Stomach (tissue), 4 donors: ENCODE data around the gene EPB41L3.

Experiments
- POLR2A ChIP-seq, 4 donors: fragments of 450-650 bp; IDR thresholded peaks; one replicate each; pipeline ENCODE4 v1.6.1; 2016; ENCODE audit warnings: antibody characterized with exemption in 4 of 4, control low read depth in 2 of 4, mild to moderate bottlenecking in 1 of 4, moderate library complexity in 1 of 4
- POLR2AphosphoS5 ChIP-seq, 3 donors: sonication (generic); formaldehyde crosslinking; IDR thresholded peaks; one replicate each; pipeline ENCODE4 v1.6.1; 2016; ENCODE audit warnings: antibody characterized with exemption in 3 of 3
- TF ChIP-seq, protein P1 (sequence below), 7 experiments: fragments of 450-650 bp in 4 of 7; fragments of 200-600 bp in 3 of 7; sonication (generic) in 3 of 7; IDR thresholded peaks; one replicate each; pipeline ENCODE4 v1.5.1; 2016 to 2019; ENCODE audit warnings: antibody characterized with exemption in 7 of 7, control low read depth in 2 of 7, mild to moderate bottlenecking in 1 of 7

DNA sequence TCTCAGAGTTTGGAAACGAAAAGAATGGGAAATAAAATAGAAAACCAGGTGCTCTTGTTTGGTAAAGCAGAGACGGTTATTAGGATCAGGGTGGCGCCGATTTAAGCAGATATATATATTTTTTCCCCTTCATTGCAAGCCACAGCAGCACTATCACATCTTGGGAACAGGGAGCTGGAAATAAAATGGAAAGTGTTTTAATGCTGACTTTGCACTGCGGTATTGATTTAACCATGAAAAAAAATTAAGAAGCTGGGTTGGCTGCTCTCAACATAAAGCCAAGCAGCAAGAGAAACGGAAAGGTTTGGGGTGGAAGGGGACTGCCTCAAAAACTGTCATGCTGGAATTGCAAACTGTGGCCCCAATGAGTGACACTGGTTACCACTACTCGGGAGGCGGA, 145.5 kb downstream of the EPB41L3 start:
- TF ChIP-seq POLR2AphosphoS5 (IDR thresholded peaks at IDR 0.05) (no peak), POLR2A (IDR thresholded peaks at IDR 0.05) (no peak)
- TF ChIP-seq, protein P1, sequence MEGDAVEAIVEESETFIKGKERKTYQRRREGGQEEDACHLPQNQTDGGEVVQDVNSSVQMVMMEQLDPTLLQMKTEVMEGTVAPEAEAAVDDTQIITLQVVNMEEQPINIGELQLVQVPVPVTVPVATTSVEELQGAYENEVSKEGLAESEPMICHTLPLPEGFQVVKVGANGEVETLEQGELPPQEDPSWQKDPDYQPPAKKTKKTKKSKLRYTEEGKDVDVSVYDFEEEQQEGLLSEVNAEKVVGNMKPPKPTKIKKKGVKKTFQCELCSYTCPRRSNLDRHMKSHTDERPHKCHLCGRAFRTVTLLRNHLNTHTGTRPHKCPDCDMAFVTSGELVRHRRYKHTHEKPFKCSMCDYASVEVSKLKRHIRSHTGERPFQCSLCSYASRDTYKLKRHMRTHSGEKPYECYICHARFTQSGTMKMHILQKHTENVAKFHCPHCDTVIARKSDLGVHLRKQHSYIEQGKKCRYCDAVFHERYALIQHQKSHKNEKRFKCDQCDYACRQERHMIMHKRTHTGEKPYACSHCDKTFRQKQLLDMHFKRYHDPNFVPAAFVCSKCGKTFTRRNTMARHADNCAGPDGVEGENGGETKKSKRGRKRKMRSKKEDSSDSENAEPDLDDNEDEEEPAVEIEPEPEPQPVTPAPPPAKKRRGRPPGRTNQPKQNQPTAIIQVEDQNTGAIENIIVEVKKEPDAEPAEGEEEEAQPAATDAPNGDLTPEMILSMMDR (IDR thresholded peaks at IDR 0.05): no peak
